ENCODE results near the gene MRGPRE. TPM values are rescaled to one million over a fixed set of nuclear protein-coding genes. Genes with fewer than 3 reads are reported as not detected.
"Not testable (repeated sequence)": the region's sequence is repeated elsewhere in the genome, so short reads cannot be mapped to it uniquely, and the experiment has no call there.

The MRGPRE gene, protein sequence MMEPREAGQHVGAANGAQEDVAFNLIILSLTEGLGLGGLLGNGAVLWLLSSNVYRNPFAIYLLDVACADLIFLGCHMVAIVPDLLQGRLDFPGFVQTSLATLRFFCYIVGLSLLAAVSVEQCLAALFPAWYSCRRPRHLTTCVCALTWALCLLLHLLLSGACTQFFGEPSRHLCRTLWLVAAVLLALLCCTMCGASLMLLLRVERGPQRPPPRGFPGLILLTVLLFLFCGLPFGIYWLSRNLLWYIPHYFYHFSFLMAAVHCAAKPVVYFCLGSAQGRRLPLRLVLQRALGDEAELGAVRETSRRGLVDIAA
- total RNA-seq: not detected

DNA sequence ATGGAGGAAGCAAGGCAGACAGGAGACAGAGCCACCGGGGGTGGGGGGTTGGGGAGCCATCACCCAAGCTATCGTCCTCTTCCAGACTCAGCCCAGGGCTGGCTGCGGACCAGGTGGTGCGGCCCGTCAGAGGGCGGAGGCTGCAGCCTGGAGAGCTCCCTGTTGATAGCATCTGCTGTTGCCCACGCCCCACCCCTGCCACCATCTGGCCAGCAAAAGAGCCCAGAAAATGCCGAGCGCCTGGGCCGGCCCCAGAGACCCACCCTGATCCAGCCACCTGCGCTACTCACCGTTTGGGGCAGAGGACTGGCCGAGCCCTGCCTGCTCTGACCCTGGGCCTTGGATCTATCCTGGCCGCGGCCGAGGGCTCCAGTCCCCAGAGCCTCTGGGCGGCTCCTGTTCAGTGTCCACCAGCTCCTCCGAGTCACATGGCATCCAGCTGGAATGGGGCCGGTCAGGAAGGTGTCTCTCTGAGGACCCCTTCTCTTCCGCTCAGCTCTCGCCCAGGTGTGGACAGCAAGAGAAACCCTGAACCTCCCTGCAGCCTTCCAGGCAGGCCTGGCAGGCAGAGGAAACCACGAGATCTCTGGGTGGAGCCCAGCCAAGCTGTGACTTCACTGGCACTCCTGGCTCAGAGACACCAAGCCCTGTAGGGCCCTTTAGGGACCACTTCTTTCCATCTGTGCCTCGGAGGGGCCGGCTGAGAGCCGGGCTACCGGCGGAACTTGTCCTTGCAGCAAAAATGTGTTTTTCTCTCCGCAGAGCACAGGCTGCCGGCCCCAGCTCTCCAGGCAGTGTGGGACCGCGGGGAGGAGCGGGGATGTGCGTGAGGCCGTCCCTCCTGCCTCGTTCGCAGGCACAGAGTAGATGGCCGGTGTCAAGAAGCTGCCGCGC is at the start of gene MRGPRE:
MRGPRE (minus strand) TSS at position 567 of the 894 bp plus-strand sequence. CDS start 3,618 bp downstream, outside the sequence.
- Mint-ChIP-seq H3K36me3 (no peaks in the 10 kb centered on the region), H3K27me3 (peaks cover 4% of the 10 kb centered on the region), H3K27ac (no peak within 1 kb of the TSS), H3K4me1 (no peaks in the 10 kb centered on the region), H3K9me3 (no peaks in the 10 kb centered on the region), H3K4me3 (no peak within 1 kb of the TSS)
- no peak for DNase-seq

DNA sequence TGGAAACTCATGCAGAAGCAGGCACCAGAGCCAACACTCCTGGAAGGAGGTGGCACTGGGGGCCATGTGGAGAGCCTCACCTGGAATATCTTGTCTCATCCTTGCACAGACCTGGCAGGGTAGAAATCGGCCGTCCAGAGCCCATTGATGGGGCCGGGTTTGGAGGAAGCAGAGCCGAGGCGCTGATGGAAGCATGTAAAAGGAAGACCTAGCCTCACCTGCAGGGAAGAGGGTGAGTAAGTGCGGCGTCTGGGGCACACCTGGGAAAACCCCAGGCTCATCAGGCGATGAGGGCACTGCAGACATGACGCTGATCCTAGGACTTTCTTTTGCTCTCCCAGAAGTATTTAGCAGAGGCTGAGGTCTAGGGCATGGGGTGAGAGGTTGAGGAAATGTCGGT is 48.9 kb upstream of the MRGPRE start:
- not testable (repeated sequence) for H3K4me3 Mint-ChIP-seq, H3K9me3 Mint-ChIP-seq, DNase-seq, H3K27me3 Mint-ChIP-seq, H3K4me1 Mint-ChIP-seq, H3K27ac Mint-ChIP-seq, H3K36me3 Mint-ChIP-seq

- H3K27ac Mint-ChIP-seq, DNase-seq, H3K9me3 Mint-ChIP-seq, H3K4me3 Mint-ChIP-seq, H3K36me3 Mint-ChIP-seq, H3K27me3 Mint-ChIP-seq, H3K4me1 Mint-ChIP-seq: not testable (repeated sequence)
Observed at GRCh38 chr11:3280662-3281061, 48.4 kb upstream of the MRGPRE start.

- H3K36me3 Mint-ChIP-seq, H3K4me1 Mint-ChIP-seq, DNase-seq, H3K27ac Mint-ChIP-seq, H3K9me3 Mint-ChIP-seq, H3K4me3 Mint-ChIP-seq, H3K27me3 Mint-ChIP-seq: not testable (repeated sequence)
Observed at GRCh38 chr11:3278922-3279321, 46.7 kb upstream of the MRGPRE start.

DNA sequence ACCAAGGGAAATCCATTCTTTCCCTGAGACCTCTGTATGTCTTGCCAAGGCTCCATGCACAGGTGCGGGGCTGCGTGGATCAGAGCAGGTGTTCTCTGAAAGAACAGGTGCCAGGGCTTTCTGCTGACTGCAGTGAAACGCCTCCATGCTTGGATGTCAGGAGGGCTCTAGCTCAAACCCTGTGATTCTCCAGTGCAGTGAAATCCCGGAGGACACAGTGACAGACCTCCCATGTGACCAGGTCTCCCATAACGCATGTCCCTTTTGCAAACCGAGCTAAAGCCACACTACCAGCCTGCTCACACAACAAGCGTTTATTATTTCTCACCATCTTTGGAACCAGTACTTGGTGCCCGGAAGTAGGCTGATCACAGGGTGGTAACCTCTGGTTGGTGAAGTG is 41.4 kb upstream of the MRGPRE start:
- not testable (repeated sequence) for H3K4me3 Mint-ChIP-seq, H3K9me3 Mint-ChIP-seq, H3K36me3 Mint-ChIP-seq, H3K4me1 Mint-ChIP-seq, H3K27me3 Mint-ChIP-seq, H3K27ac Mint-ChIP-seq, DNase-seq

DNA sequence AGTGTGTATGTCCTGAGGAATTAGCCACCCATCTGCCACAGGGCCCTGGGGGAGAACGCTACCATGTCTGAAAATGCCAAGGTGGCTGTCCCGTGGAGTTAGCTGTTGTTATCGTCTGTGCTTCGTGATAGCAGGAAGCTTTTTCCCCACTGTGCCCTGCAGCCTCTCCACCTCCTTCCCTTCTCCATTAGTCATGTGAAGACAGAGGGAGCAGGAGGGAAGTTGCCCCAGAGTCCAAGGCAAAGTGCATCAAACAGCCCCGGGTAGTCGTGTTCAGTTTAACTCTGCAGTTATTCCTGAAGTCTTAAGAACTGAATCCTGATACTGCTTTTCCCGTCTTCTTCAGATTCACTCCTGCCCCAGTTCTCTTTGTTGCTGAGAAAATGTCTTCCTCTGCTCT is 30.3 kb upstream of the MRGPRE start:
- not testable (repeated sequence) for DNase-seq, H3K27ac Mint-ChIP-seq, H3K9me3 Mint-ChIP-seq, H3K27me3 Mint-ChIP-seq, H3K4me3 Mint-ChIP-seq, H3K4me1 Mint-ChIP-seq, H3K36me3 Mint-ChIP-seq

DNA sequence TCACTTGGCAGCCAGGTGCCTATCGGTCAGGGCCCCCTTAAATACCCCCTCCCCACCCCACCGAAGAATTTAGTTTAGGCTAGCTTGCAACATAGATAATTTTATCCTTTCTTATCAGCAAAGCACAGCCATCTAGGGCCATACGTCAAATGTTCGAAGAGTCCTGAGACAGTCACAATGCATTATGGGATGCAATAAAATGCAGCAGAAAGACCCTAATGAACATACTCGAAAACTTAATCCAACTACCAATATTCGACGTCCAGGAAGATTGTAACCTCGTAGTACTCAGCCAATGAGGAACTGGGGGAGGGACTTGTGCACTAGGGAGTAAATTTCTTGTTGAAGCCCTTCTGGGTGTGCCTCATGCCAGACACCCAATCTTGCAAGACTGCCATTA is 29.6 kb upstream of the MRGPRE start:
- H3K27me3 Mint-ChIP-seq, H3K27ac Mint-ChIP-seq: not testable (repeated sequence)

DNA sequence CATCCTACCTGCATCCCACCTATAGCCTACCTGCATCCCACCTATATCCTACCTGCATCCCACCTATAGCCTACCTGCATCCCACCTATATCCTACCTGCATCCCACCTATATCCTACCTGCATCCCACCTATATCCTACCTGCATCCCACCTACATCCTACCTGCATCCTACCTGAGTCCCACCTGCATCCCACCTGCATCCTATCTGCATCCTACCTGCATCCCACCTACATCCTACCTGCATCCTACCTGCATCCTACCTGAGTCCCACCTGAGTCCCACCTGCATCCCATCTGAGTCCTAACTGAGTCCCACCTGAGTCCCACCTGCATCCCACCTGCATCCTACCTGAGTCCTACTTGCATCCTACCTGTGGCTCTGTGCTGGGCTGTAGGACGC is 25.3 kb upstream of the MRGPRE start:
- H3K9me3 Mint-ChIP-seq, DNase-seq, H3K27me3 Mint-ChIP-seq, H3K27ac Mint-ChIP-seq, H3K4me1 Mint-ChIP-seq, H3K36me3 Mint-ChIP-seq, H3K4me3 Mint-ChIP-seq: not testable (repeated sequence)

More for the DNA sequence above, 29.6 kb upstream of the MRGPRE start:
- not testable (repeated sequence) for DNase-seq, H3K9me3 Mint-ChIP-seq, H3K4me1 Mint-ChIP-seq, H3K36me3 Mint-ChIP-seq, H3K4me3 Mint-ChIP-seq

GRCh38 chr11:3255241-3255640 is 23.0 kb upstream of the MRGPRE start:
- DNase-seq, H3K27ac Mint-ChIP-seq, H3K27me3 Mint-ChIP-seq, H3K4me3 Mint-ChIP-seq, H3K36me3 Mint-ChIP-seq, H3K9me3 Mint-ChIP-seq, H3K4me1 Mint-ChIP-seq: not testable (repeated sequence)

DNA sequence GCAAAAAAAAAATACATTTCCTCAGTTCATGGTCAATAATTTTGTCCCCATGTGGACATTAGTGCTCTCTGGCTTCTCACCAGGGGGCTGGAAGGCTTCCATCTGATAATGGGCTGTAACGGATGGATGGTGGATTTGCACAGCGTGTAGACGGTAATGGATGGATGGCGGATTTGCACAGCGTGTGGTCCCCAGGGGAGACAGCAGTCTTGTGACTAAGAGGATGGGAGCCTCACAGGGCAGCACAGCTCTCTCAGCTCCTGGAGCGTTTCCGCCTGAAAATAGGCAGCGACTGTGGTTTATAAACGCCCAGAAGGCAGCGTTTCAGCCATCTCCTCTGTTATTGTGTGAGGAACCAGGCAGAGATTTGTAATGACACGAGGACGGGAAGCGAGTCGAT is 22.6 kb upstream of the MRGPRE start:
- H3K4me1 Mint-ChIP-seq, H3K27ac Mint-ChIP-seq: not testable (repeated sequence)

GRCh38 chr11:3245071-3245470 is 12.9 kb upstream of the MRGPRE start:
- no peak overlapping the region for H3K4me3 Mint-ChIP-seq
- H3K27me3 Mint-ChIP-seq: peaks cover 7% of the 10 kb centered on the region
- DNase-seq: no peak
- H3K4me1 Mint-ChIP-seq: no peaks in the 10 kb centered on the region
- no peaks in the 10 kb centered on the region for H3K36me3 Mint-ChIP-seq
- no peak overlapping the region for H3K27ac Mint-ChIP-seq
- no peaks in the 10 kb centered on the region for H3K9me3 Mint-ChIP-seq

More for the DNA sequence above, 22.6 kb upstream of the MRGPRE start:
- not testable (repeated sequence) for H3K9me3 Mint-ChIP-seq, H3K36me3 Mint-ChIP-seq, H3K4me3 Mint-ChIP-seq, DNase-seq, H3K27me3 Mint-ChIP-seq

DNA sequence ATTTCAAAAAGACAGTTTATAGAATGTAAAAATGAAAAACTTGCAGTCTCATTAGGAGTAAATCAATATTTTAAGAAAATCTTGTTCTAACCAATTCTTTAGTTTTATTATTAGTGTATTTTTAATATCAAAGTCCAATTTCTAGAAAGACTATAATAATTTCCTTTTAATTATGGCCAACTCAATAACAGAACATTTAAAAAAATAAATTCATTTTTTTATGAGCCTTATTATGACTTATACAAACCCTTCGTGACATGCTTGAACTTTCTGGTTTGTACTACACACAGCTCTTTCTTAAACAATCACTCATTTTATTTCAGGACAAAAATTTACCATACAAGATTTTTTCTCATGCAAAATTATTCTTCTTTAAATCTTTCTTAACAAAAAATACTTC is 11.7 kb upstream of the MRGPRE start:
- Mint-ChIP-seq H3K27ac (no peak overlapping the region), H3K4me1 (no peaks in the 10 kb centered on the region), H3K4me3 (no peak overlapping the region)

DNA sequence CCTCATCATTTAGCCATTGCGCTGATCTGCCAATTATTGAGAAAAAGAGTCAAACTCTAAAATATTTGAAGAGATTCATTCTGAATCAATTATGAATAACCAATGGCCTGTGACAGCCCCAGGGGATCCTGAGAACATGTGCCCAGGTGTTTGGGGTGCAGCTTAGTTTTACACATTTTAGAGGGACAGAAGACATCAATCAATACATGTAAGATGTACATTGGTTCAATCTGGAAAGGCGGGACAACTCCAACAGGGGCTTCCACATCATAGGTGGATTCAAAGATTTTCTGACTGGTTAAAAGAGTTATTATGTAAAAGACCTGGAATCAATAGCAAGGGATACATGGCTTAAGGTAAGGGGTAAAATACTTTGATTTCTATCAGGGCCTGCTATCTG is 4.9 kb upstream of the MRGPRE start:
- H3K4me1 Mint-ChIP-seq: no peaks in the 10 kb centered on the region
- no peak overlapping the region for H3K4me3 Mint-ChIP-seq
- H3K27me3 Mint-ChIP-seq: no peaks in the 10 kb centered on the region
- H3K27ac Mint-ChIP-seq: no peak overlapping the region
- H3K9me3 Mint-ChIP-seq: no peaks in the 10 kb centered on the region
- H3K36me3 Mint-ChIP-seq: no peaks in the 10 kb centered on the region
- no peak for DNase-seq

More for the DNA sequence above, 11.7 kb upstream of the MRGPRE start:
- Mint-ChIP-seq H3K36me3 (no peaks in the 10 kb centered on the region), H3K27me3 (peaks cover 7% of the 10 kb centered on the region), H3K9me3 (no peaks in the 10 kb centered on the region)
- DNase-seq: no peak

GRCh38 chr11:3234846-3235245 is 2.6 kb upstream of the MRGPRE start:
- Mint-ChIP-seq H3K9me3 (no peaks in the 10 kb centered on the region), H3K27me3 (peaks cover 4% of the 10 kb centered on the region), H3K36me3 (no peaks in the 10 kb centered on the region), H3K27ac (no peak overlapping the region), H3K4me3 (no peak overlapping the region), H3K4me1 (no peaks in the 10 kb centered on the region)
- no peak for DNase-seq

GRCh38 chr11:3232956-3233355 is 739 bp upstream of the MRGPRE start:
- no peak overlapping the region for H3K27ac Mint-ChIP-seq
- no peak for DNase-seq
- no peak overlapping the region for H3K4me3 Mint-ChIP-seq
- H3K4me1 Mint-ChIP-seq: no peaks in the 10 kb centered on the region
- H3K27me3 Mint-ChIP-seq: peaks cover 4% of the 10 kb centered on the region
- no peaks in the 10 kb centered on the region for H3K9me3 Mint-ChIP-seq
- no peaks in the 10 kb centered on the region for H3K36me3 Mint-ChIP-seq

- no peak for DNase-seq
- no peaks in the 10 kb centered on the region for H3K9me3 Mint-ChIP-seq
- H3K4me1 Mint-ChIP-seq: no peaks in the 10 kb centered on the region
- no peak overlapping the region for H3K4me3 Mint-ChIP-seq
- H3K36me3 Mint-ChIP-seq: no peaks in the 10 kb centered on the region
- peaks cover 4% of the 10 kb centered on the region for H3K27me3 Mint-ChIP-seq
- no peak overlapping the region for H3K27ac Mint-ChIP-seq
Observed at GRCh38 chr11:3231550-3231850, 717 bp downstream of the MRGPRE start.

Data from activated naive CD8-positive, alpha-beta T cell treated with anti-CD3 and anti-CD28 coated beads for 36 hours (primary cell).